ENCODE measurements around the gene ADGRD1. TPM values are rescaled to one million over a fixed set of nuclear protein-coding genes. Genes with fewer than 3 reads are reported as not detected.

ADGRD1 gene
- total and polyA plus RNA-seq, 2 of the 8 experiments (the other 6 are each of a cell fraction or from before 2014, with no cell fraction given) = 0.36 to 0.48 TPM

DNA sequence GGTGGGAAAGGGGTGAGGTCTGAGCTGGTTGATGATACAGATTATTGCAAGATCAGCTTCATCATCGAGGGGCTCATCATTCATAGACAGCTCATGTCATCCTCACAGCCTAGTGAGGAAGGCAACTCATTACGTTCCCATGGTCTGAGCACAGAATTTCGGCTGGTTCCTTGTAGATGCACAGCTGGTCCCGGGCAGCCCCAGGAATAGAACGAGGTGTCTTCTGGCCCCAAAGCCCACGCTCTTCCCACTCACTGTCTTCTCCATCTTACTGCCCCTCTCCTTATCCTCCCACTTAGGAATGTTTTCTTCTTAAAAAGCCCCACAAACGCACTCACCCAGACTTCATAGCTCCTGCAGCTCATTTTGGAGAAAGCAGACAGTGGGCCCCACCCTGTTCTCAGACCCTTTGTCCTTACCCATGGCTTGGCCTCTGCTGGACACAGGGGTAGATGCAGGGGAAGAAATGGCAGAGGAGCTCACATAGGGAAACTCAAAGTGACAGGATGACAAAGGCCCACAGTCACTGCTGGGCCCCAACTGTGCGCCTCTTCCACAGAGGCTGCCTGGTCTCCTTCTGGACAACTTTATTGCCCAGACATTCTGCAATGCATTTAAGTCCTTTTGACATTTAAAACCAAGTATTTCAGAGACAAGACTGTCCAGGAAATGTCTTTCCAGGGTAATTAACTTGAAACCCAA lies 162.2 kb downstream of the ADGRD1 start:
- Histone ChIP-seq H3K9ac (replicated peaks in 1 of 4; ENCODE audit: extremely low read depth in 1 of 4, low read depth in 3 of 4, low read length in 3 of 4) (no peak overlapping the region), H3K56ac (replicated peaks; ENCODE audit: insufficient read length, low read depth, low read length) (no peak overlapping the region), H3K79me2 (ENCODE audit: control insufficient read depth in 1 of 2, insufficient read depth in 2 of 2, low read length in 2 of 2) (no peaks in the 10 kb centered on the region), H3K36me3 (ENCODE audit: control insufficient read depth in 2 of 4, insufficient read depth in 4 of 4, low read length in 3 of 4) (no peaks in the 10 kb centered on the region; a peak in 1 of 8 replicates), H4K91ac (replicated peaks; ENCODE audit: insufficient read length, low read length) (no peak overlapping the region), H3K23ac (ENCODE audit: insufficient read length) (no peak overlapping the region), H4K8ac (ENCODE audit: extremely low read depth, insufficient read depth, low read length) (no peak overlapping the region; the same call in 1 of the 2 replicates), H3K27ac (ENCODE audit: low read depth, low read length) (no peak overlapping the region), H3K4me2 (ENCODE audit: insufficient read depth in 1 of 2, low read depth in 2 of 2, low read length in 2 of 2) (no peak overlapping the region), H3K23me2 (ENCODE audit: low read depth, low read length) (no peaks in the 10 kb centered on the region), H4K5ac (ENCODE audit: insufficient read length, low read depth, low read length) (no peak overlapping the region), H3K4me1 (replicated peaks in 1 of 4; ENCODE audit: control insufficient read depth in 3 of 4, insufficient read depth in 4 of 4, low read length in 3 of 4) (peaks cover 0 to 7% (median 3%) of the 10 kb centered on the region in 4 experiments; a peak in 4 of 7 replicates), H2BK15ac (ENCODE audit: low read length) (no peak overlapping the region), H4K20me1 (replicated peaks in 1 of 2; ENCODE audit: control insufficient read depth in 1 of 2, insufficient read depth in 2 of 2, low read length in 2 of 2) (no peaks in the 10 kb centered on the region), H2BK5ac (ENCODE audit: low read depth, low read length) (no peak overlapping the region), H2BK20ac (ENCODE audit: low read length) (no peak overlapping the region), H3K18ac (ENCODE audit: extremely low read depth, low read length) (no peak overlapping the region), H3K9me3 (ENCODE audit: insufficient read depth in 2 of 2, low read depth in 1 of 2, low read length in 1 of 2) (no peaks in the 10 kb centered on the region), H3K4me3 (ENCODE audit: extremely low read depth in 1 of 4, insufficient read depth in 2 of 4, low read depth in 3 of 4, low read length in 4 of 4) (no peak overlapping the region), H2BK12ac (ENCODE audit: low read depth, low read length) (no peak overlapping the region), H2AK5ac (ENCODE audit: low read depth, low read length) (no peak overlapping the region), H3K4ac (replicated peaks; ENCODE audit: insufficient read length, low read depth, low read length) (no peak overlapping the region), H3K27me3 (replicated peaks in 1 of 4; ENCODE audit: control insufficient read depth in 3 of 4, extremely low read depth in 1 of 4, insufficient read depth in 3 of 4, low read length in 3 of 4) (no peaks in the 10 kb centered on the region; a peak in 1 of 7 replicates), H2BK120ac (replicated peaks; ENCODE audit: low read depth, low read length) (no peak overlapping the region), H3K79me1 (ENCODE audit: low read depth, low read length) (no peaks in the 10 kb centered on the region), H2AFZ (ENCODE audit: low read length) (0 out of 2 replicates have a peak overlapping the region, but pooled peaks have one; percentile 43), H3K14ac (ENCODE audit: insufficient read length) (no peak overlapping the region)
- ChIA-PET POLR2A (ENCODE audit: partially characterized antibody) (no interaction called here), CTCF (ENCODE audit: partially characterized antibody) (interaction anchor here (0.7 to 15.0 kb wide), 43 partner anchors 9 to 905 kb away, joined by 3 to 196 read pairs (median 4); no protein-coding TSS in a partner anchor)
- DNase-seq (ENCODE audit: low read depth in 1 of 2, low spot score in 2 of 2) (no peak), FAIRE-seq (no peak)
- TF ChIP-seq EZH2 (IDR thresholded peaks at IDR 0.05; ENCODE audit: low read depth, low read length, severe bottlenecking) = no peak
- no peak for TF ChIP-seq RFX5 (IDR thresholded peaks at IDR 0.05; ENCODE audit: borderline replicate concordance, low read depth, low read length)
- TF ChIP-seq CHD1 (IDR thresholded peaks at IDR 0.05; ENCODE audit: low read depth, low read length) = no peak
- no peak for TF ChIP-seq PHF8 (conservative IDR thresholded peaks at IDR 0.05; ENCODE audit: low read depth, low read length)
- WGBS, 2 experiments (ENCODE audit: extremely low coverage in 1 of 2, insufficient coverage in 1 of 2, insufficient read length in 1 of 2, insufficient replicate concordance in 2 of 2, low coverage in 1 of 2, low lambda C conversion rate in 2 of 2, missing lambda C conversion rate in 1 of 2) = 82% methylated on average over 8 of the region's 8 CpGs; no CpG with 5 or more reads in 1 of the 2 experiments

Measured in H1 (cell line).